T-helper 2 cell treated with Interferon-gamma antibody and Interleukin-4, amounts not matched to agents 100 ng/mL and 5 ng/mL, for 36 hours (primary cell): ENCODE measurements around the gene RHOT2. TPM values are rescaled to one million over a fixed set of nuclear protein-coding genes. Genes with fewer than 3 reads are reported as not detected.

Experiments
- intact Hi-C: fragments of 100-400 bp; cut with micrococcal nuclease; formaldehyde crosslinking; loops from one replicate; pipeline ENCODE4 v1.15.1; 2023
- total RNA-seq: library from RNA; stranded (reverse); gene quantifications from 2 replicates; pipeline ENCODE4 v1.2.3, GENCODE V29; 2022

RHOT2 gene
- total RNA-seq, 1 donor from 2014 or later = 130 TPM

DNA sequence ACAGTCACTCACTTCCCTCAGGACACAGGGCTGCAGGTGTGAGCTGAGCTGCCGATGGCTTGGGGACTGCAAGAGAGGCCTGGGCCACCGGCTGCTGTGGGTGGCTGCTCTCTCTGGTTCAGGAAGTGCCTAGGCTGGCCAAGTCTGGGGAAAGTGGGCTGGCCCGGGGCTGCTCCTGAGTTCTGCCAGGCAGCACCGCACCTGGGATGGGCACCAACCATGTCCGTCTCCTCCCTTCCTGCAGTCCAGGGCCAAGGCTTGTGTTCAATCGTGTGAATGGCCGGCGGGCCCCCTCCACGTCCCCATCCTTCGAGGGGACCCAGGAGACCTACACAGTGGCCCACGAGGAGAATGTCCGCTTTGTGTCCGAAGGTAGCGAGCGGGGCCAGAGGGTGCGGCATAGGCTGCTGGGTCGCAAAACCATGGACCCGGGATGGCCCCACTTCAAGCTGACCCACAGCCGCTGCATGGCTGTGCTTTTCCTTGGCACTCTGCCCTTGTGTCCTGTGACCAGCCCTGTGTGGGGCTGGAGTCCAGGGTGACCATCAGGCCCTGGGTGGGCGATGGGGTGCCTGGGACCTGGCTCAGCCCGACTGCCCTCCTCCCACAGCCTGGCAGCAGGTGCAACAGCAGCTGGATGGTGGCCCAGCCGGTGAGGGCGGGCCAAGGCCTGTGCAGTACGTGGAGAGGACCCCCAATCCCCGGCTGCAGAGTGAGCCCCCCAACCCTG, 20.6 kb upstream of the RHOT2 start:
- intact Hi-C loops = no loop called here

GRCh38 chr16:648071-648780, 19.7 kb upstream of the RHOT2 start:
- intact Hi-C loops = no loop called here

GRCh38 chr16:648781-649589, 18.9 kb upstream of the RHOT2 start, which contains the start of gene WDR90:
Gene WDR90, plus strand, starts transcription at chr16:649365. Its CDS starts 52 bp downstream, at chr16:649417.
- intact Hi-C loops = no loop called here

GRCh38 chr16:649631-650030, 18.3 kb upstream of the RHOT2 start:
- intact Hi-C loops = no loop called here

- intact Hi-C loops = no loop called here
These were observed 16.1 kb upstream of the RHOT2 start for GRCh38 chr16:651844-652243.

DNA sequence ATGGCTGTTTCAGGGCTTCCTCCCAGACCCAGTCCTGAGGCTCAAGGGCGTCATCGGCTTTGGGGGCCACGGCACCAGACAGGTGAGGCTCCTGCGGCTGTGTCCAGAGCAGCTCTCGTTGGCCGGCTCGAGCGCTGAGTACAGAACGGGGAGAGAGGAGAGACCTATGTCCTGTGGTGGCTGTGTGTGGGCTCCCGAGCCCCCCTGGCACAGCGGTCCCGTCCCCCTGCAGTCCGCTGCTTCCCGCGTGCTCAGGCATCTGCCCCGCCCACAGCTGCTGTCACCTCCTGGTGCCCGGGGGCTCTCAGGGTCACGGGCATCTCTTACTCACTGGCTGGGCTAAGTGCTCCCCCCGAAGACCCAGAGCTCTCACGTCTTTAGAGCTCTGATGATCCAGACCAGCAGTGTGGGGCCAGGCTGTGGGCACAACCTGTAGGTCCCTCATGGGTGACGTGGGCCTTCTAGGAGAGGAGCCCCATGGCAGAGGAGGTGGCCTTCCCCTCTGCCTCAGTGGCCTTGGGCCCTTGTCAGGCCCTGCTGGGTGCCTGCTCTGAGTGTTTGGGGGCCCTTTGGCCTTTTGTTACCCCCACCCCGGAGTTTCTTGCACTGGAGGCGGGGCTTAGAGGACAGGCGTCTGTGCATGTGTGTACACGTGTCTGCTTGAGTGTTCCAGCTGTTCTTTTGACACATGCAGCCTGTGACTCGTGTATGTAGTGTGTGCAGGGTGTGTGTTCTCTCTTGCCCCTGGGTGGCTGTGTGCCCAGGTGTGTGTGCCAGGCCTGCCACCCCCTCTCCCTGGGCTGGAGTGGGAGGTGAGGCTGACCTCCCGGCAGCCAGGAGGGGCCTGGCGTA, 15.3 kb upstream of the RHOT2 start:
- intact Hi-C loops = no loop called here

DNA sequence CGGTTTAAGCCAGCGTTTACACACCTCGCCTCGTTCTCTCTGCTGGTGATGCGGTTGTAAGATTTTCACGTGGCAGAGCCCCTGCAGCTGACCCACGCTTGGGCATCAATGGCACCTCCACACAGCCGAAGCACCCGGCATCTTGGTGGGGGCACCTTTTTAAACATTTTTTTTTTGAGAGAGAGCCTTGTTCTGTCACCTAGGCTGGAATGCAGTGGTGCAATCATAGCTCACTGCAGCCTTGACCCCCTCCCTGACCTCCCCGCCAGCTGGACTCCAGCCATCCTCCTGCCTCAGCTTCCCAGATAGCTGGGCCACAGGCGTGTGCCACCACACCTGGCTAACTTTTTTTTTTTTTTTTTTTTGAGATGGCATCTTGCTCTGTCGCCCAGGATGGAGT, 13.9 kb upstream of the RHOT2 start:
- intact Hi-C loops = no loop called here

DNA sequence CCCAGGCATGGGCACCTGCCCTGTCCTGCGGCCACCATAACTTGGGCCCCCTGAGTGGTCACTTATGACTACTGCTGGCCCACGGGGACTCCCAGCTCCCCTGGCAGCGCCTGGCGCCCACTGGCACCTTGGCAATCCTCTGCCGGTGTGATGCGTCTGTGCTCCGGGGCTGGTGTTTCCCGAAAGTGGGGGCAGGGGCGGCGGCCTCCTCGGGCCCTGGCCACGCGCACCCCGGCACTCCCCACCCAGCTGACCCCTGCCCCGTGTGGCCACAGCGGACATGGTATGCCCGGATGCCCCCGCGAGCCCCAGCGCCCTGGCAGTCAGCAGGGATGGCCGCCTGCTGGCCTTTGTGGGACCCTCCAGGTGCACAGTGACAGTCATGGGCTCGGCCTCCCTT, 10.4 kb upstream of the RHOT2 start:
- intact Hi-C loops = no loop called here

DNA sequence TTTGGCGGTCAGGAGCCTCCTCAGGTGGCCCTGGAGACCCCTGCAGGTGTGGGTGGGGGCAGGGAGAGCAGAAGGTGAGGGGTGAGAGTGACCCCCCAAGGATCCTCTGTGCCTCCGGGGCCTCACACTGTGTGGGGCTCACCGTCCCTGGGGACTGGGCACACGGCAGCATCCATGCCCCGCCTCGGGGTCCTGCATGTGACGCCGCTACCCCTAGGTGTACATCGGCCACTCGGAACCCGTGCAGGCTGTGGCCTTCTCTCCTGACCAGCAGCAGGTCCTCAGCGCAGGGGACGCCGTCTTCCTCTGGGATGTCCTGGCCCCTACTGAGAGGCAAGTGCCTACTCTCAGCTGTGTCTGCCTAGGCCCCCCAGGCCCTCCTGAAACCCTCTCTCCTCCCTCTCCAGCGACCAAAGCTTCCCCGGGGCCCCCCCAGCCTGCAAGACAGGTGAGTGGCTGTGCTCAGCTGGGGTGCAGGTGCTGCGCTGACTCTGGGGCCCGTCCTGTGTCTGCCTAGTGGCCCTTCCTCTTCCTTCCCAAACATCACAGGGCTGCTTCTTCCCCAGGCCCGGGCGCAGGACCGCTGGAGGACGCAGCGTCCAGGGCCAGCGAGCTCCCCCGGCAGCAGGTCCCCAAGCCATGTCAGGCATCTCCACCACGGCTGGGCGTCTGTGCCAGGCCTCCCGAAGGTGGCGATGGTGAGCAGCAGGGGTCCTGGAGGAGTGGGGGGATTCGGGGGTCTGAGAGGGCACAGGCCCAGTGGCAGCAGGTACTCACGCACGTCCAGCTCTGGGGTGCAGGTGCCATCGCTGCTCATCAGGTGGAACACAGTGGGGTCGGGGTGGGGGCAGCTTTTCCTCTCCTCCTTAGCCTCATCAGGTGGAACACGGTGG, 9.0 kb upstream of the RHOT2 start:
- intact Hi-C loops = no loop called here

GRCh38 chr16:659618-660017, 8.3 kb upstream of the RHOT2 start:
- intact Hi-C loops = loop anchor here (2.0 kb wide), 1 partner anchor 23 kb away; the partner anchor contains the start of gene METTL26

DNA sequence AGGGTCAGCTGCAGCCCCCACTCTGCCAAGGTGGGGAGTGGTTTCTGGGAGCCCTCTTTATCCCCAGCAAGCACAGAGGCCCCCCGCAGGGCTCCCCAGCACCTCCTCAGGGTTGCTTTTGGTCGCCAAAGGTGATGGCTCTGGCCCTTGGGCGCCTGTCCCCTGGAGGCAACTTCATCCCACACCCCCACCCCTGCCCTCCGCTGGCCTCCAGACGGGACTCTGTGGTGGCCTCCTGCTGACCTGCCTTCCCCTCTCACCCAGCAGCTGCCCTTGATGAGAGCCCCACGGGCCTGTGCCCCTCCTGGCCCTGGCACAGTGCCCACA, 7.8 kb upstream of the RHOT2 start:
- intact Hi-C loops = loop anchor here (2.0 kb wide), 1 partner anchor 23 kb away; the partner anchor contains the start of gene METTL26

GRCh38 chr16:660459-661183, 7.3 kb upstream of the RHOT2 start:
- intact Hi-C loops = loop anchor here (2.0 kb wide), 1 partner anchor 24 kb away; the partner anchor contains the start of gene METTL26

DNA sequence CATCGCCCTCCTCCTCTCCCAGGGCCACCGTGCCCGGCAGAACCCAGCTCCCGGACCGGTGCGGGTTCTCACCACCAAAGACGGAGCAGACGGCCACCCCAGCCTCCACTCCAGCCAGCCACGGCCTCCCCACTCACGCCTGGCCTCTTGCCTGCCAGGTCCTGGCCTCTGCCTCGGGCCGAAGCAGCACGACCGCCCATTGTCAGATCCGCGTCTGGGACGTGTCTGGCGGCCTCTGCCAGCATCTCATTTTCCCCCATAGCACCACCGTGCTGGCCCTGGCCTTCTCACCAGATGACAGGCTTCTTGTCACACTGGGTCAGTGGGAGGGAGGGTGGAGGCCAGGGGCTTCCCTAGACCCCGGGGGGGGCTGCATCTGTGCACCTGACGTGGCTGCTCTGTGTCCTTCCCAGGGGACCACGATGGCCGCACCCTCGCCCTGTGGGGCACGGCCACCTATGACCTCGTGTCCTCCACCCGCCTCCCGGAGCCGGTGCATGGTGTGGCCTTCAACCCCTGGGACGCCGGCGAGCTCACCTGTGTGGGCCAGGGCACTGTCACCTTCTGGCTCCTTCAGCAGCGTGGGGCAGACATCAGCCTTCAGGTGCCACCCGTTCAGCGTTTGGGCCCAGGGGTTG, 6.6 kb upstream of the RHOT2 start:
- intact Hi-C loops = loop anchor here (2.0 kb wide), 1 partner anchor 25 kb away; the partner anchor contains the start of gene METTL26

DNA sequence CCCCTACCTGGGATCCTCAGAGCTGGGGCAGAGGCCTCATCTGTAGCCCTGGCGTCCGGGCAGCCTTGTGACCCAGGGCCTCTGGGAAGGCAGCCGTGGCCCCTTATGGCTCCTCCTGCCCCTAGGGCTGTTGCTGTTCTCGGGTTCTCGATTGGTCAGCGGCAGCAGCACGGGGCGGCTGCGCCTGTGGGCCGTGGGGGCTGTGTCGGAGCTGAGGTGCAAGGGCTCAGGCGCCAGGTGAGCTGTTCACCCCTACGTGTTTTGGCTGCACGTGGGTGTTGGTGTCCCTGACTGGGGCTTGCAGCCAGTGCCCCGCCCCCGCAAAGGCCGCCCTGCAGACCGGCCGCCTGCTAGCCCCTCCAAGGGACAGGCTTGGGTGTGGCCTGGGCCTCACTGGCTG, 5.8 kb upstream of the RHOT2 start:
- intact Hi-C loops = no loop called here

DNA sequence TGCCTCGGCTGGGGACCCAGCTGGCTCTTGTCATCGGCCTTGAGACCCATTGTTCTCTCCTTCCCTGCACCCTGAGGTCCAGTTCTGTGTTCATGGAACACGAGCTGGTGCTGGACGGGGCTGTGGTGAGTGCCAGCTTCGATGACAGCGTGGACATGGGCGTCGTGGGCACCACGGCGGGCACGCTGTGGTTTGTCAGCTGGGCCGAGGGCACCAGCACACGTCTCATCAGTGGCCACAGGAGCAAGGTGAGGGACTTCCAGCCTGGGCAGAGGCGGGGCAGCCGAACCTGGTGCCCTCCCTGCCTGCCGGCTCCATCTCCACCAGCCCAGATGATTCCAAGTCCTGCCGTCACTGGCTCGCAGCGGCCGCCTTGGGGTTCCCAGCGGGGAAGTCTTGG, 5.3 kb upstream of the RHOT2 start:
- intact Hi-C loops = no loop called here

DNA sequence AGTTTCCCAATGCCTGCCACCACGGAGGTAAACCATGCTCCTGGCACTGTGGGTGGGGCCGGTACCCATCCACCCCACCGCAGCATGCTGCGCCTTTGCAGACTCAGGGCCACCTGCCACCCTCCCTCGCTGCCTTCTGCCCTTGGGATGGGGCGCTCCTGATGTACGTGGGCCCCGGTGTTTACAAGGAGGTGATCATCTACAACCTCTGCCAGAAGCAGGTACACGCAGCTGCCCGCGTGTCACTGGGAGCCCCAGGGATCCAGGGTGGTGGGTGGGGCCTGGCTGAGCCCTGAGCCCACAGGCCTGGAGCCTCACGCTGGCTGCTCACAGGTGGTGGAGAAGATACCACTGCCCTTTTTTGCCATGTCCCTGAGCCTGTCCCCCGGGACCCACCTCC, 1.4 kb upstream of the RHOT2 start:
- intact Hi-C loops = no loop called here

GRCh38 chr16:667113-667779, 686 bp upstream of the RHOT2 start:
- intact Hi-C loops = no loop called here

GRCh38 chr16:668519-669171, 713 bp downstream of the RHOT2 start:
- intact Hi-C loops = loop anchor here (1.0 kb wide), 1 partner anchor 11 kb away; no protein-coding TSS in a partner anchor
